GM12878 (cell line): Measurements from ENCODE around the gene MPHOSPH6. TPM values are rescaled to one million over a fixed set of nuclear protein-coding genes. Genes with fewer than 3 reads are reported as not detected.

Source experiments
- ATAC-seq: fragments of 200-7000 bp; cut with Tn5 transposase; 3 replicates; pipeline ENCODE4 v1.9.1; 2020; ENCODE audit warnings: mild to moderate bottlenecking, moderate library complexity
- BruUV-seq: library from RNA; stranded (reverse); fragments of 400-500 nt; replicated peaks from 2 replicates; lab custom pipeline; 2021; lab: Mats Ljungman, UMichigan
- CTCF ChIA-PET: fragments of 300-600 bp; sonication (Branson Sonifier 250); formaldehyde crosslinking; extraction: SDS; loops from one replicate; lab custom pipeline; 2021; ENCODE audit warnings: inconsistent platforms; lab: Yijun Ruan, JAX
- POLR2A ChIA-PET: fragments of 350-600 bp; formaldehyde crosslinking; extraction: SDS; loops from one replicate; lab custom pipeline; 2021; ENCODE audit warnings: inconsistent platforms; lab: Charles Lee
- RAD21 ChIA-PET: fragments of 300-600 bp; sonication (Branson Sonifier 250); formaldehyde crosslinking; loops from one replicate; lab custom pipeline; 2023; ENCODE audit warnings: antibody characterized with exemption; ENCODE audit not compliant: unreplicated experiment; lab: Charles Lee
- SMC1A ChIA-PET: fragments of 300-600 bp; sonication (Branson Sonifier 250); formaldehyde crosslinking; loops from one replicate; lab custom pipeline; 2023; ENCODE audit not compliant: unreplicated experiment, uncharacterized antibody; lab: Charles Lee
- DNase-seq: peaks from one replicate; pipeline ENCODE4 v3.0.0-alpha.2; 2011; ENCODE audit warnings: low read depth, low spot score
- FAIRE-seq: peaks from 3 replicates; lab custom pipeline; 2011; peaks lifted over from hg19 to GRCh38; lab: Jason Lieb, UNC
- H2AFZ ChIP-seq: 2 replicates; pipeline ENCODE4 v1.6.0; 2011; ENCODE audit warnings: low read depth, low read length, control low read depth; ENCODE audit not compliant: control insufficient read depth
- H3K27ac ChIP-seq: 2 replicates; pipeline ENCODE4 v1.5.1; 2011; ENCODE audit warnings: control low read depth; ENCODE audit not compliant: control insufficient read depth, insufficient read depth
- H3K27me3 ChIP-seq, 2 experiments: replicated peaks in 1 of 2; 2 replicates each; pipeline versions ENCODE4 v1.6.0 to v1.6.1; 2011; ENCODE audit warnings: low read length in 1 of 2; ENCODE audit not compliant: control insufficient read depth in 2 of 2, insufficient read depth in 2 of 2
- H3K36me3 ChIP-seq, 2 experiments: 2 replicates each; pipeline ENCODE4 v1.5.1; 2011; ENCODE audit warnings: low read length in 1 of 2; ENCODE audit not compliant: control insufficient read depth in 2 of 2, insufficient read depth in 2 of 2
- H3K4me1 ChIP-seq: 2 replicates; pipeline ENCODE4 v1.6.1; 2011; ENCODE audit warnings: mild to moderate bottlenecking, low read length, moderate library complexity, mixed read lengths; ENCODE audit not compliant: control insufficient read depth, insufficient read depth
- H3K4me2 ChIP-seq: 2 replicates; pipeline ENCODE4 v1.6.0; 2011; ENCODE audit warnings: control low read depth; ENCODE audit not compliant: control insufficient read depth, insufficient read depth
- H3K4me3 ChIP-seq: fragments of 200-600 bp; sonication (generic); 2 replicates; pipeline ENCODE4 v1.5.1; 2016
- H3K79me2 ChIP-seq: 2 replicates; pipeline ENCODE4 v1.6.0; 2011; ENCODE audit warnings: low read length; ENCODE audit not compliant: control insufficient read depth, insufficient read depth
- H3K9ac ChIP-seq: 2 replicates; pipeline ENCODE4 v1.8.0; 2011; ENCODE audit warnings: low read length, control low read depth, mixed read lengths; ENCODE audit not compliant: control insufficient read depth, insufficient read depth
- H3K9me3 ChIP-seq: replicated peaks from 3 replicates; pipeline ENCODE4 v1.5.1; 2011; ENCODE audit warnings: mild to moderate bottlenecking, low read length; ENCODE audit not compliant: control insufficient read depth, insufficient read depth
- H4K20me1 ChIP-seq: 2 replicates; pipeline ENCODE4 v1.6.0; 2011; ENCODE audit not compliant: control insufficient read depth, insufficient read depth
- ATF3 ChIP-seq: IDR thresholded peaks from 2 replicates; pipeline ENCODE4 v1.6.1; 2011; ENCODE audit warnings: low read depth, mild to moderate bottlenecking, low read length, moderate library complexity, borderline replicate concordance; ENCODE audit errors: extremely low read depth
- BACH1 ChIP-seq: fragments of 450-650 bp; IDR thresholded peaks from 2 replicates; pipeline ENCODE4 v1.6.1; 2017; ENCODE audit warnings: mild to moderate bottlenecking, borderline replicate concordance
- CHD1 ChIP-seq: IDR thresholded peaks from 2 replicates; pipeline ENCODE4 v1.6.1; 2012; ENCODE audit warnings: low read depth, low read length, improper control_type of control experiment
- CHD4 ChIP-seq: fragments of 200-600 bp; sonication (generic); IDR thresholded peaks from 2 replicates; pipeline ENCODE4 v1.6.1; 2016; ENCODE audit warnings: mild to moderate bottlenecking
- EP300 ChIP-seq, 2 experiments: fragments of 150-350 bp in 1 of 2; IDR thresholded peaks; 2 replicates each; pipeline ENCODE4 v1.6.1; 2011 to 2012; ENCODE audit warnings: low read depth in 2 of 2, low read length in 2 of 2, borderline replicate concordance in 1 of 2, improper control_type of control experiment in 1 of 2, inconsistent platforms in 1 of 2; ENCODE audit not compliant: control insufficient read depth in 1 of 2
- IKZF1 ChIP-seq: fragments of 450-650 bp; conservative IDR thresholded peaks from 2 replicates; pipeline ENCODE4 v1.6.1; 2017; ENCODE audit warnings: antibody characterized with exemption, mild to moderate bottlenecking
- MAX ChIP-seq: IDR thresholded peaks from 2 replicates; pipeline ENCODE4 v1.6.1; 2012; ENCODE audit warnings: low read depth, low read length, improper control_type of control experiment
- MLLT1 ChIP-seq: fragments of 450-650 bp; IDR thresholded peaks from 2 replicates; pipeline ENCODE4 v1.6.1; 2016; ENCODE audit warnings: mild to moderate bottlenecking
- MTA2 ChIP-seq: fragments of 450-650 bp; IDR thresholded peaks from 2 replicates; pipeline ENCODE4 v1.6.1; 2016; ENCODE audit warnings: low read depth, mild to moderate bottlenecking, moderate library complexity
- NKRF ChIP-seq: fragments of 450-650 bp; conservative IDR thresholded peaks from 2 replicates; pipeline ENCODE4 v1.6.1; 2017; ENCODE audit warnings: mild to moderate bottlenecking, moderate library complexity
- PAX8 ChIP-seq: fragments of 450-650 bp; IDR thresholded peaks from 2 replicates; pipeline ENCODE4 v1.6.1; 2017; ENCODE audit warnings: mild to moderate bottlenecking, moderate library complexity
- SREBF1 ChIP-seq: IDR thresholded peaks from 2 replicates; pipeline ENCODE4 v1.6.1; 2012; ENCODE audit warnings: mild to moderate bottlenecking, low read length
- SREBF2 ChIP-seq: IDR thresholded peaks from 2 replicates; pipeline ENCODE4 v1.6.1; 2012; ENCODE audit warnings: mild to moderate bottlenecking, low read length
- WRNIP1 ChIP-seq: IDR thresholded peaks from 2 replicates; pipeline ENCODE4 v1.6.1; 2011; ENCODE audit warnings: low read depth, low read length, improper control_type of control experiment, borderline replicate concordance
- ZBTB4 ChIP-seq: fragments of 450-650 bp; formaldehyde crosslinking; IDR thresholded peaks from 2 replicates; pipeline ENCODE4 v1.4.0; 2022; ENCODE audit warnings: mild to moderate bottlenecking, moderate library complexity
- ZZZ3 ChIP-seq: IDR thresholded peaks from 2 replicates; pipeline ENCODE4 v1.6.1; 2011; ENCODE audit warnings: low read depth; ENCODE audit not compliant: control insufficient read depth, insufficient read length
- WGBS: methylation state at CpG from one replicate; pipeline ENCODE4 v1.1.6; 2016; ENCODE audit warnings: low lambda C conversion rate; ENCODE audit not compliant: insufficient replicate concordance, insufficient coverage; ENCODE audit errors: missing lambda C conversion rate; 5-methylcytosine and 5-hydroxymethylcytosine counted together
- in situ Hi-C: fragments of 300-500 bp; cut with MboI; formaldehyde crosslinking; loops from 9 replicates; pipeline ENCODE4 v1.14.3; 2018; ENCODE audit warnings: mixed read lengths
- intact Hi-C: fragments of 100-400 bp; cut with micrococcal nuclease; formaldehyde crosslinking; loops from one replicate; pipeline ENCODE4 v1.14.2; 2022; ENCODE audit not compliant: unreplicated experiment
- polyA plus RNA-seq, 11 experiments: library from polyadenylated mRNA; depleted of rRNA in 4 of 11; unstranded in 6 of 11; stranded (reverse) in 5 of 11; fragments of >200 nt; fragmentation: Nextera tagmentation in 4 of 11; fragmentation: Illumina TruSeq in 1 of 11; extraction: Ambion mirVana in 4 of 11; extraction: Trizol in 1 of 11; gene quantifications; 1 replicate in 1 of 11; 2 replicates in 10 of 11; pipeline versions ENCODE4 v1.2.1 to v1.2.3, GENCODE V29; 2011 to 2016; ENCODE audit warnings: inconsistent platforms in 2 of 11, missing spikeins in 2 of 11, low read depth in 1 of 11
- total RNA-seq, 4 experiments: library from RNA; depleted of rRNA in 3 of 4; stranded (reverse); fragments of >200 nt in 3 of 4; fragmentation: Illumina TruSeq in 1 of 4; extraction: Trizol in 1 of 4; gene quantifications; 2 replicates each; pipeline versions ENCODE4 v1.2.1 to v1.2.3, GENCODE V29; 2013 to 2021

Gene MPHOSPH6
- total and polyA plus RNA-seq, 10 of the 15 experiments (the other 5 are each of a cell fraction or from before 2014, with no cell fraction given) = 8.9 to 39.6 (median 19.8) TPM

GRCh38 chr16:82137822-82138167, 32.2 kb downstream of the MPHOSPH6 start:
- Histone ChIP-seq H3K4me2 (no peak overlapping the region), H4K20me1 (no peaks in the 10 kb centered on the region), H3K9me3 (no peaks in the 10 kb centered on the region; the same call in 2 of the 3 replicates), H3K27ac (no peak overlapping the region), H3K79me2 (no peaks in the 10 kb centered on the region), H3K4me3 (no peak overlapping the region), H2AFZ (no peak overlapping the region), H3K27me3 (no peaks in the 10 kb centered on the region), H3K9ac (no peak overlapping the region), H3K4me1 (no peaks in the 10 kb centered on the region), H3K36me3 (no peaks in the 10 kb centered on the region)
- FAIRE-seq = no peak
- no peak for DNase-seq
- in situ Hi-C loops (no loop called here), intact Hi-C loops (no loop called here)
- ChIA-PET CTCF (no interaction called here), RAD21 (no interaction called here), POLR2A (no interaction called here), SMC1A (no interaction called here)
- TF ChIP-seq MLLT1 (no peak), CHD1 (no peak), CHD4 (no peak), EP300 (IDR thresholded peaks at IDR 0.05; ENCODE audit: borderline replicate concordance in 1 of 2, control insufficient read depth in 1 of 2, low read depth in 2 of 2, low read length in 2 of 2) (no peak), BACH1 (no peak), SREBF2 (no peak), WRNIP1 (no peak), ZZZ3 (no peak), MAX (no peak), NKRF (no peak), ZBTB4 (no peak), PAX8 (no peak), IKZF1 (no peak), SREBF1 (no peak), MTA2 (no peak), ATF3 (no peak)
- no peak for ATAC-seq
- WGBS = 82% methylated on average over 3 of the region's 3 CpGs
- no TSS peak for BruUV-seq
